ENCODE results near the gene PLA2G10. TPM values are rescaled to one million over a fixed set of nuclear protein-coding genes. Genes with fewer than 3 reads are reported as not detected.

The PLA2G10 gene
- total and polyA plus RNA-seq, 2 of the 13 experiments (the other 11 are each of a cell fraction or from before 2014, with no cell fraction given), result not detected

GRCh38 chr16:14632693-14633569 lies 61.2 kb downstream of the PLA2G10 start, which contains the start of gene BFAR (continued):
- TF ChIP-seq NFAT5 (CRISPR knock-in tag; IDR thresholded peaks at IDR 0.05), result no peak
- TF ChIP-seq FOXJ3 (CRISPR knock-in tag; IDR thresholded peaks at IDR 0.05; ENCODE audit: borderline replicate concordance), result peak; percentile 86
- peak; percentile 92 for TF ChIP-seq SATB2 (CRISPR knock-in tag; IDR thresholded peaks at IDR 0.05)
- peak; percentile 62; the same call in 1 of the 2 replicates for TF ChIP-seq ZNF704 (CRISPR knock-in tag; IDR thresholded peaks at IDR 0.05; ENCODE audit: borderline replicate concordance)
- peak; percentile 84 for TF ChIP-seq ZNF12 (CRISPR knock-in tag; IDR thresholded peaks at IDR 0.05)
- peak; percentile 90 for TF ChIP-seq ZNF335 (CRISPR knock-in tag; IDR thresholded peaks at IDR 0.05)
- TF ChIP-seq IRX3 (CRISPR knock-in tag; IDR thresholded peaks at IDR 0.05; ENCODE audit: borderline replicate concordance, low read depth), result no peak; the same call in 1 of the 2 replicates
- TF ChIP-seq ZFAT (CRISPR knock-in tag; conservative IDR thresholded peaks at IDR 0.05), result 0 out of 2 replicates have a peak, but pooled peaks have one; percentile 58
- peak; percentile 89 for TF ChIP-seq ETV5 (CRISPR knock-in tag; IDR thresholded peaks at IDR 0.05; ENCODE audit: borderline replicate concordance)
- 0 out of 2 replicates have a peak, but pooled peaks have one; percentile 1 for TF ChIP-seq ZNF878 (CRISPR knock-in tag; IDR thresholded peaks at IDR 0.05)
- peak; percentile 91 for TF ChIP-seq ZNF501 (CRISPR knock-in tag; IDR thresholded peaks at IDR 0.05)
- TF ChIP-seq EP300 (IDR thresholded peaks at IDR 0.05; ENCODE audit: low read depth in 2 of 2, low read length in 2 of 2), result peak; percentile 18 to 45; a peak in 3 of 4 replicates
- TF ChIP-seq EP300 (CRISPR knock-in tag; IDR thresholded peaks at IDR 0.05; ENCODE audit: borderline replicate concordance), result peak; percentile 58
- peak; percentile 97 for TF ChIP-seq SPEN (CRISPR knock-in tag; IDR thresholded peaks at IDR 0.05; ENCODE audit: low read depth)
- TF ChIP-seq ZSCAN30 (CRISPR knock-in tag; IDR thresholded peaks at IDR 0.05), result 0 out of 2 replicates have a peak, but pooled peaks have one; percentile 11
- TF ChIP-seq ZNF251 (CRISPR knock-in tag; IDR thresholded peaks at IDR 0.05), result no peak
- peak; percentile 46; the same call in 1 of the 2 replicates for TF ChIP-seq FOXO1 (CRISPR knock-in tag; IDR thresholded peaks at IDR 0.05)

All from HepG2 (cell line).